DND-41 (cell line): ENCODE results near the gene BAG3.
A peak's percentile ranks its signal among the peaks of the same experiment; 100 is the strongest.

Source experiments
- ATAC-seq: fragments of 200-7000 bp; cut with Tn5 transposase; 3 replicates; pipeline ENCODE4 v1.9.1; 2021; ENCODE audit warnings: low read depth; ENCODE audit not compliant: insufficient read depth
- DNase-seq: peaks from one replicate; pipeline ENCODE4 v3.0.0-alpha.2; 2020
- H2AFZ ChIP-seq: 2 replicates; pipeline ENCODE4 v1.6.0; 2012; ENCODE audit warnings: low read depth, low read length
- H3K27ac ChIP-seq: 2 replicates; pipeline ENCODE4 v1.5.1; 2012; ENCODE audit warnings: low read length, inconsistent platforms
- H3K27me3 ChIP-seq: fragments of 200-600 bp; sonication (generic); 2 replicates; pipeline ENCODE4 v1.6.0; 2012; ENCODE audit warnings: low read length, mild to moderate bottlenecking, inconsistent platforms; ENCODE audit not compliant: insufficient read depth, poor library complexity
- H3K36me3 ChIP-seq: 2 replicates; pipeline ENCODE4 v1.5.1; 2012; ENCODE audit warnings: low read length, inconsistent platforms; ENCODE audit not compliant: insufficient read depth
- H3K4me1 ChIP-seq: 2 replicates; pipeline ENCODE4 v1.5.1; 2012; ENCODE audit warnings: mild to moderate bottlenecking, low read length; ENCODE audit not compliant: insufficient read depth
- H3K4me2 ChIP-seq: 2 replicates; pipeline ENCODE4 v1.6.0; 2012; ENCODE audit warnings: mild to moderate bottlenecking, moderate library complexity, low read length, inconsistent platforms; ENCODE audit not compliant: insufficient read depth
- H3K4me3 ChIP-seq, 2 experiments: fragments of 200-600 bp in 1 of 2; shearing (Covaris generic) in 1 of 2; 2 replicates each; pipeline ENCODE4 v1.5.1; 2012 to 2016; ENCODE audit warnings: inconsistent platforms in 2 of 2, low read length in 2 of 2, mild to moderate bottlenecking in 2 of 2, low read depth in 1 of 2, moderate library complexity in 1 of 2
- H3K79me2 ChIP-seq: 2 replicates; pipeline ENCODE4 v1.6.0; 2012; ENCODE audit warnings: low read length, inconsistent platforms; ENCODE audit not compliant: insufficient read depth
- H3K9ac ChIP-seq: 2 replicates; pipeline ENCODE4 v1.6.0; 2012; ENCODE audit warnings: low read depth, mild to moderate bottlenecking, inconsistent platforms, low read length, moderate library complexity
- H3K9me3 ChIP-seq: 2 replicates; pipeline ENCODE4 v1.5.1; 2012; ENCODE audit warnings: low read length, moderate library complexity, mild to moderate bottlenecking, inconsistent platforms; ENCODE audit not compliant: insufficient read depth, severe bottlenecking
- H4K20me1 ChIP-seq: 2 replicates; pipeline ENCODE4 v1.6.0; 2012; ENCODE audit warnings: low read length; ENCODE audit not compliant: insufficient read depth
- EZH2 ChIP-seq: IDR thresholded peaks from 3 replicates; pipeline ENCODE4 v1.6.1; 2012; ENCODE audit warnings: borderline replicate concordance, low read depth, mild to moderate bottlenecking, moderate library complexity, low read length, inconsistent platforms; ENCODE audit not compliant: severe bottlenecking
- TF ChIP-seq, protein P1 (sequence below): IDR thresholded peaks from 2 replicates; pipeline ENCODE4 v1.5.1; 2012; ENCODE audit warnings: borderline replicate concordance, low read length, moderate library complexity, mild to moderate bottlenecking; ENCODE audit not compliant: poor library complexity, severe bottlenecking; ENCODE audit errors: extremely low read depth

BAG3 gene

DNA sequence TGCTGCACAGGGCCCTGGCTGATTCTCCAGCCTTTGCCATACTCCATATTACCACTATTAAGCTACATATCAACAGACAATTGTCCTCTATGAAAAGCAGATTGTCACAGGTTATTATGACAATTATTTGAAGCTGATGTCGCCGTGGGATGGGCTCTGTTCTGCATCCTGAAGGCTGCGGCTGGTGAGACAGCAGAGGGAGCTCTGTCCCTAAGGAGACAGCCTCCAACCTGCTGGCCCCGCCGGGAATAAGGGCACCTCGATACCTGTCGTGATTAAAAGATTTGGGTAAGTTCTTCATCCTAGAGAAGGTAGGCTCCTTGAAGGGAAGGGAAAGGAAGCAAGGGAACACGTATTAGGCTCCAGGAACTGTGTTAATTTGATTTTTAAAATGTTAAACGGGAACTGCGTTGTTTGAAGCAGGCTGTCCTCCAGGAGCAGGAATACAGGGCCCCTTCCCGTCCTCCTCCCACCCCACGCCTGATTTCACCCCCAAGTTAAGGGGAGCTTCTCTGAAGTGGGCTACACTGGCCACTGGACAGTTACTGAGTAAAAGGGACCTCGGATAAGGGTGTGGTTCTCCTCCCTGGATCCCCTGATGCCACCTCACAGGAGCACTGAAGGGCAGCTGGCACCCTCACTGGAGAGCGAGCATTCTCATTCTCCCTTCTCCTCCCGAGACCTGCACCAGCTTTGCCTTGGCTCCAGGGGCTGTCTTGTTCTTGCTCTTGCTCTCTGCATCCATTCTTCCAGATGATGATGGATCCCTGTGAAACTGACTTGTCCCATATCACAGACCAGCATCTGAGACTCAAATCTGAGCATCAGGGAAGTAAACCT is 42.6 kb upstream of the BAG3 start:
- H2AFZ ChIP-seq = no peak overlapping the region
- H3K36me3 ChIP-seq = no peaks in the 10 kb centered on the region
- H3K27ac ChIP-seq = no peak overlapping the region
- no peaks in the 10 kb centered on the region for H3K27me3 ChIP-seq
- no peaks in the 10 kb centered on the region for H3K79me2 ChIP-seq
- no peak overlapping the region for H3K9ac ChIP-seq
- ATAC-seq = no peak; the same call in 2 of the 3 replicates
- no peaks in the 10 kb centered on the region for H3K4me1 ChIP-seq
- H3K4me2 ChIP-seq = no peak overlapping the region
- DNase-seq = no peak
- H3K9me3 ChIP-seq = peaks cover 7% of the 10 kb centered on the region
- H4K20me1 ChIP-seq = no peaks in the 10 kb centered on the region
- no peak for TF ChIP-seq EZH2
- TF ChIP-seq, protein P1, sequence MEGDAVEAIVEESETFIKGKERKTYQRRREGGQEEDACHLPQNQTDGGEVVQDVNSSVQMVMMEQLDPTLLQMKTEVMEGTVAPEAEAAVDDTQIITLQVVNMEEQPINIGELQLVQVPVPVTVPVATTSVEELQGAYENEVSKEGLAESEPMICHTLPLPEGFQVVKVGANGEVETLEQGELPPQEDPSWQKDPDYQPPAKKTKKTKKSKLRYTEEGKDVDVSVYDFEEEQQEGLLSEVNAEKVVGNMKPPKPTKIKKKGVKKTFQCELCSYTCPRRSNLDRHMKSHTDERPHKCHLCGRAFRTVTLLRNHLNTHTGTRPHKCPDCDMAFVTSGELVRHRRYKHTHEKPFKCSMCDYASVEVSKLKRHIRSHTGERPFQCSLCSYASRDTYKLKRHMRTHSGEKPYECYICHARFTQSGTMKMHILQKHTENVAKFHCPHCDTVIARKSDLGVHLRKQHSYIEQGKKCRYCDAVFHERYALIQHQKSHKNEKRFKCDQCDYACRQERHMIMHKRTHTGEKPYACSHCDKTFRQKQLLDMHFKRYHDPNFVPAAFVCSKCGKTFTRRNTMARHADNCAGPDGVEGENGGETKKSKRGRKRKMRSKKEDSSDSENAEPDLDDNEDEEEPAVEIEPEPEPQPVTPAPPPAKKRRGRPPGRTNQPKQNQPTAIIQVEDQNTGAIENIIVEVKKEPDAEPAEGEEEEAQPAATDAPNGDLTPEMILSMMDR = peak; percentile 51
- no peak overlapping the region for H3K4me3 ChIP-seq

DNA sequence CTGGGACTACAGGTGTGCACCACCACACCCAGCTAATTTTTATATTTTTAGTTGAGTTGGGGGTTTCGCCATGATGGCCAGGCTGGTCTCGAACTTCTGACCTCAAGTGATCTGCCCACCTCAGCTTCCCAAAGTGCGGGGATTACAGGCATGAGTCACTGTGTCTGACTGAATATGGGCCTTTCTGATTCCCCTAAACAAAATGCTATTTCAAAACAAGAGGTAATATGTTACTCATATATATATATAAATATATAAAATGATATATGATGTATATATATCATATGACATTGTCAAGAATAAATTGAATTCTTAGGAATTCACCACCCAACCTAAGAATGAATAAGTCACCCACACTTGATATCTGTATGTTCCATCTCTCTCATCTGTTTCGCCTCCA is 41.7 kb upstream of the BAG3 start:
- no peak for DNase-seq
- TF ChIP-seq, protein P1 = no peak
- TF ChIP-seq EZH2 = no peak
- H3K27ac ChIP-seq = no peak overlapping the region
- H3K36me3 ChIP-seq = no peaks in the 10 kb centered on the region
- ATAC-seq = no peak
- H3K9ac ChIP-seq = no peak overlapping the region
- no peaks in the 10 kb centered on the region for H3K79me2 ChIP-seq
- no peaks in the 10 kb centered on the region for H4K20me1 ChIP-seq
- no peak overlapping the region for H3K4me3 ChIP-seq
- peaks cover 7% of the 10 kb centered on the region for H3K9me3 ChIP-seq
- no peak overlapping the region for H3K4me2 ChIP-seq
- no peaks in the 10 kb centered on the region for H3K4me1 ChIP-seq
- H3K27me3 ChIP-seq = no peaks in the 10 kb centered on the region
- no peak overlapping the region for H2AFZ ChIP-seq

DNA sequence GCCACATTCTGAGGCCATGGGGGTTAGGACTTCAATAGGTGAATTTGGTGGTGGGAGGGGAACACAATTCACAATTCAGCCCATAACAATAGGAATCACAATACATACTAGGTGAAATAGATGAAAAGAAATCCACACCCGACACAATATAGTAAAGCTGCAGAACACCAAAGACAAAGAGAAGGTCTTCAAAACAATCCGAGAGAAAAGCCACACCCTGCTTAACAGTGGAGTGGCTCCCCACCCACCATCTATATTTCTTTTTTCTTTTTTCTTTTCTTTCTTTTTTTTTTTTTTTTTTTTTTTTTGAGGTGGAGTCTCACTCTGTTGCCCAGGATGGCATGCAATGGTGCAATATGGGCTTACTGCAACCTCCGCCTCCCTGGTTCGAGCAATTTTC is 39.7 kb upstream of the BAG3 start:
- peaks cover 7% of the 10 kb centered on the region for H3K9me3 ChIP-seq
- no peak overlapping the region for H3K27ac ChIP-seq
- no peak for DNase-seq
- H3K9ac ChIP-seq = no peak overlapping the region
- no peak overlapping the region for H3K4me2 ChIP-seq
- TF ChIP-seq, protein P1 = no peak
- no peak for TF ChIP-seq EZH2
- no peak overlapping the region for H3K4me3 ChIP-seq
- no peaks in the 10 kb centered on the region for H3K4me1 ChIP-seq
- no peaks in the 10 kb centered on the region for H3K27me3 ChIP-seq
- no peak overlapping the region for H2AFZ ChIP-seq
- no peaks in the 10 kb centered on the region for H3K36me3 ChIP-seq
- H4K20me1 ChIP-seq = no peaks in the 10 kb centered on the region
- ATAC-seq = no peak
- H3K79me2 ChIP-seq = no peaks in the 10 kb centered on the region
